NCI-H1436 (cell line): Measurements from ENCODE around the gene C1QTNF9B.

Experiments
- DNase-seq: peaks from one replicate; lab custom pipeline; 2025; lab: John Stamatoyannopoulos, UW

Gene C1QTNF9B

DNA sequence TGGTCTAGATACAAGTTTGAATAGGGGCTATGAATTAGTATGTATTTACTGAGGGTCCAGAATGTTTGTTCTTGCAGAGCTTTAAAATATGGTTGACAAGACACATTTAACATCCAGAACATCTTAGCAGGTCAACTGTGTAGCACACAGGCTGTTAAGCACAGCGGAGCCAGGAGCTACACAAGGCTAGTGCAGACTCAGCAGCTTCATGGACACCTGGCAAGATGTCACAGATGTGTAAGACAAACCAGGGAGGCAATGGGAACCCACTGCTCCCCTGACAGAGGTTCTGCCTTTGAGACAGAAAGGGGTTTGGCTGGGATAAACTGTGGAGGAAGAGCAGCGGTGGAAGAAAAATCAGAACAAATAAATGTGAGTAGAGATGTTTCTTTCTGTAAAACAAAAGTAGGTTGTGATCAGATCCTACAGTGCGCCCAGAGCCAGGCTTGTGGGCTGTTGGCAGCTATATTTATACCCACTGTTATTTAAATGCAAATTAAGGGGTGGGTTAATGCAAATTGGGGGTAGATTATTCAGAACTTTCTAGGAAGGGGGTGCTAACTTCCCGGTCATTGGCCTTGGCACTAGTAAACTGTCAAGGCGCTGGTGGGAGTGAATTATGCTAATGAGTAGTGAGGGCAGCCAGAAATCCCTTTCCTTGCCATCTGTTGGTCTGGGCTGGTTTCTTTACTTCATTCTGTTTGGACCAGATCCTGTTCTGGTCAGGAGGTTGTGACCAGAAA is 41.1 kb downstream of the C1QTNF9B start:
- DNase-seq: no peak

DNA sequence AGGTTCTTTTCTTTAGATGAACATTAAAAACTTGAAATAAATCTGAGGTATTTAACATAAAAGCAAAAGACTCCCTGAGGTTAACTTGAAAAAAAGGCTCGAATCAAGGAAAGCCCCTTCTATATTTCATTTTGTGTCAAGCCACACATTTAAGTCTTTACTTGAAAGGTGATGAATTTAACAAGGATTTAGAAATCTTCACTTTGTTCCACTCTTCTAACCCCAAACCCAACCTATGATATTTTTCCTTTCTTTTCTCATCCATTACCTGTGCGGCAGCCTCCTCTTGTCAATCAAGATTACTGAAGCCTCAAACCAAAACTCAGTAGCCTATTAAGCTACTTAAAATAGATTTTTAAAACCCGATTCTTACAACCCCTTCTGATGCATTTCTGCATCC is 41.9 kb downstream of the C1QTNF9B start:
- DNase-seq: no peak

DNA sequence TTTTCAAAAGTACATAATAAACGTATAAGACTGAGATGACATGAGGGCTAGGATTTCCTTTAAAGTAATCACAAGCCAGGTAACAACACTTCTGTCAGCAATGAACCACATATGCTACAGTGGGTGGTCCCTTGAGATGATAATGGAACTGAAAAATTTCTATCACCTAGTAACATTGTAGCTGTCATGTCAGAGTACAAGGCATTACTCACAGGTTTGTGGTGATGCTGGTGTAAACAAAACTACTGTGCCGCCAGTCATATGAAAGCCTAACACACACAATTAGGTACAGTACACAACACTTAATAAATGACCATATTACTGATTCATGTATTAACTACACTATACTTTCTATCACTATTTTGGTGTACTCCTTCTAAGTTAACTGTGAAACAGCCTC is 45.0 kb downstream of the C1QTNF9B start:
- no peak for DNase-seq

- DNase-seq: no peak
Observed at GRCh38 chr13:23851106-23851505, 46.2 kb downstream of the C1QTNF9B start.

- no peak for DNase-seq
Observed at GRCh38 chr13:23850134-23850533, 47.2 kb downstream of the C1QTNF9B start.

DNA sequence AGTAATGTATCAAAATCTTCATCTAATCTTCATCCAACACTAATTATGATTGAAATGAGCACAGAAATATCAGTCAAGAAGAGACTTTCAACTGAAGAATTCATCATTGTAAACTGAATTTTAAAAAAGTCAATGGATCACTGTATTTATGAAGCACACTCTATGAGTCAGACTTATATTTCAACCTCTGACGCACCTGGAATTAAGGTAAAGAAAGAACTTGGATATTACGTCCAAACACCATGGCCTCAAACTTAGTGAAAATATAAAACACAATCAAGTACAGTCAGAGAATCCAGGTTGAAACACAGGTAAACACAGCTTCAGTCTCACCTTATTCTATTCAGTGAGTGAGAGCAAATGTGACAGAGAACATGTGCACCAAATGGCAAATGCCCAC is 47.6 kb downstream of the C1QTNF9B start:
- DNase-seq: no peak

DNA sequence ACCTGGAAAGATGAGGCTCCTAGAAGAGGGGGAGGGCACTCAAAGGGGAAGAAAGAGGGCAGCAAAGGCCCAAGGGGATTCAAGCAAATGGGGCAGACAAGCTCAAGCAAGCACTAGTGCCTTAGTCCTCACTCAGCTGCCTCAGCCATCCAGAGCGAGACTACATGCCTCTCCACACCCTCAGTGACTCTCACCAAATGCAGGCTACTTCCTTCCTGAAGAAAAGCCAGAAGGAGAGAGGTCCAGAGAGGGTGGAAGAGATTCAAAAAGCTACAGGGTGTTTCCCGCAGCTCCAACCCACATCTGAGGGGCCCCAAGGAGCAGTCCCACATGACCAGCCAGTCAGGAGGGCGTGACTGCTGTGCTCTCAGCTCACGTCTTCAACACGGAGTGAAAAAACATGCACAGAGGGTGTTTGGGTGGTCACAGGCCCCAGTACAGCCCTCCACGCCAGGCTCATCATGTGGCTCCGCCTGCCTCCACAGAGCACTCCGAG is 48.6 kb downstream of the C1QTNF9B start:
- DNase-seq: no peak

DNA sequence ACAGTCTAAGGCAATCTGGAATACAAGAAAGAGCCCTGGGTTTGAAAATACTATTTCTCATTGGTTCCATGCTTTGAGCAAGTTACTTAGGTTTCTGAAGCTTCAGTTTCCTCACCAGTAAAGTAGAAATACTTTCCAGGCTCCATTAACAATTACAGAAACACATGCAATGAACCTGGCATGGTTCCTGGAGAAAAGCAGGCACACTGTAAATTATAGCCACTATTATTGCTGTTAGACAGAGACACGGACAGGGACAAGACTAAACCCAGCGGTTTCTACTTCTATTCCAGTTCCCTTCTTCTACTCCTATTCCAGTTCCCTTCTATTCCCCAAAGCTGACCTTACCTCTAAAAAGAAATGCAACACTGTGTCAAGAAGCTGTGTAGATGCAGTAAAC is 49.3 kb downstream of the C1QTNF9B start:
- no peak for DNase-seq

GRCh38 chr13:23847497-23847896 is 49.8 kb downstream of the C1QTNF9B start:
- no peak for DNase-seq

DNA sequence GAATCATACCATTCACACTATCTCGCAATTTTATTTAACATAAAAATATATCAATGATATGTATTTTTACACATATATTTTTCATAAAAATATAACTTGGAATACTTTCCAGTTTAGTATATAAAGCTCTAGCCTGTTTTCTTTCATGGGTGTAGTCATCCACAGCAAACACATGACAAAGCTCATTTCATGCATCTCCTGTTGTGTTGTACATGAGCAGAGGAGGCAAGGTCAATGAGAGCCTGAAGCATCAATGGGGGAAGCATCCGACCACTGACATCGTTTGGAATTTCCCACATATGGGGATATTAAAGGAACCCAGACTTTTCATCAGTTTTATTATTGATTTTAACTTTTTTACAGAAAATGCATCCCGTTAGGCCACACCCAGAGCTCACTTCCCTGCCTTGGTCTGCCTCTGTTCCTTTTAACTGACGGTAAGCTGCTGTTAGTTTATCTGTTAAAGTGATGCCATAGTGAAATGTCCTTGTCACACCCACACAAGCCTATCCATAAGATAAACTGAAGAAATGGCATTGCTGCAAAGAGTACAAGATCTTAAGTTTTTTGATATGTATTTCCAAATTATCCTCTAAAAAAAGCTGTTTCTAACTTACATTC is 52.1 kb downstream of the C1QTNF9B start:
- no peak for DNase-seq

GRCh38 chr13:23844132-23844531 is 53.2 kb downstream of the C1QTNF9B start:
- no peak for DNase-seq

DNA sequence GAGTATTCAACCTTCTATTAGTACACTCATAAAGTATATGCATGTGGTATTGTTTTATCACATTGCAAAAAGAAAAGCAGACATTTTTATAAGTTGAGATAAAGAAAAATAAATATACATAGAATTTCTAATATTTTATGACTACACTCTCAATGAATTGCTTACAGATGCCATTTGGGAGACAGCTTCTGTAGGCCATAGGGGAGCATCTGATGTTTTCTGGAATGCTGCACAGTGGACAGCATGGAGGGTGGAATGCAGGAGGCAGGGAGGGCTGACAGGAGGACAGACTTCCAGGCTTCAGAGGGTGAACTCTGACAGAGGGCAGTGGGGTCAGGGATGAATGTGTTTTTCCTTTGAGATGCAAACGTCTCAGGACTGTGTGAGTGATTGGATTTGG is 53.9 kb downstream of the C1QTNF9B start:
- no peak for DNase-seq

DNA sequence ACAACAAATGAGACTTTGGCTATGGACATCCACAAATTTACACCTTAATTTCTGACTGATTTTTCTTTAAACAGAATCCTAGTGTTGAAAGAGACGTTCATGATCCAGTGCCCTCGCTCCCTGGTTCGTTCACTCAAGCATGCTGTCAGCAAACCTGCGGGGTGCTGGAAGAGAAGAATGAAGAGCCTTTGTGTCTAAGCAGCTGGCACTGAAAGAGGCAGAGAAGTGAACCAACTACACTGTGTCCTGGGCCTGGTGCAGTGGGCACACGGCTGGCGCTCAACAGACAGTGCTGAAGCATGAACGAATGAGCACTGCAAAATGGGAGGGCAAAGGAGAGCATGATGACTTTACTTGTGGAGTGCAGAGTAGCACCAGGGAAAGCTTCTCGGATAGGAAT is 54.9 kb downstream of the C1QTNF9B start:
- DNase-seq: no peak
